DLD1 (cell line): ENCODE results near the gene ALKBH7.
"Not testable (repeated sequence)": the region's sequence is repeated elsewhere in the genome, so short reads cannot be mapped to it uniquely, and the experiment has no call there.

Experiments
- in situ Hi-C: cut with HindIII; loops from 2 replicates; pipeline ENCODE4 v1.10.0; 2017; ENCODE audit warnings: low sequenced_read_pairs

Gene ALKBH7, protein sequence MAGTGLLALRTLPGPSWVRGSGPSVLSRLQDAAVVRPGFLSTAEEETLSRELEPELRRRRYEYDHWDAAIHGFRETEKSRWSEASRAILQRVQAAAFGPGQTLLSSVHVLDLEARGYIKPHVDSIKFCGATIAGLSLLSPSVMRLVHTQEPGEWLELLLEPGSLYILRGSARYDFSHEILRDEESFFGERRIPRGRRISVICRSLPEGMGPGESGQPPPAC

DNA sequence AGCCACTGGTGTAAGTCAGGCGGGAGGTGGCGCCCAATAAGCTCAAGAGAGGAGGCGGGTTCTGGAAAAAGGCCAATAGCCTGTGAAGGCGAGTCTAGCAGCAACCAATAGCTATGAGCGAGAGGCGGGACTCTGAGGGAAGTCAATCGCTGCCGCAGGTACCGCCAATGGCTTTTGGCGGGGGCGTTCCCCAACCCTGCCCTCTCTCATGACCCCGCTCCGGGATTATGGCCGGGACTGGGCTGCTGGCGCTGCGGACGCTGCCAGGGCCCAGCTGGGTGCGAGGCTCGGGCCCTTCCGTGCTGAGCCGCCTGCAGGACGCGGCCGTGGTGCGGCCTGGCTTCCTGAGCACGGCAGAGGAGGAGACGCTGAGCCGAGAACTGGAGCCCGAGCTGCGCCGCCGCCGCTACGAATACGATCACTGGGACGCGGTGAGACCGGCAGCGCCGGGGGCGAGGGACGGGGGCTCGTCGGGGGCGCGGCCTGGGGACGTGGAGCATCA lies at the start of gene ALKBH7:
Gene ALKBH7, plus strand, starts transcription at position 201 of the 502 bp plus-strand sequence. Its CDS starts 27 bp downstream, at position 228.
- in situ Hi-C loops = no loop called here

DNA sequence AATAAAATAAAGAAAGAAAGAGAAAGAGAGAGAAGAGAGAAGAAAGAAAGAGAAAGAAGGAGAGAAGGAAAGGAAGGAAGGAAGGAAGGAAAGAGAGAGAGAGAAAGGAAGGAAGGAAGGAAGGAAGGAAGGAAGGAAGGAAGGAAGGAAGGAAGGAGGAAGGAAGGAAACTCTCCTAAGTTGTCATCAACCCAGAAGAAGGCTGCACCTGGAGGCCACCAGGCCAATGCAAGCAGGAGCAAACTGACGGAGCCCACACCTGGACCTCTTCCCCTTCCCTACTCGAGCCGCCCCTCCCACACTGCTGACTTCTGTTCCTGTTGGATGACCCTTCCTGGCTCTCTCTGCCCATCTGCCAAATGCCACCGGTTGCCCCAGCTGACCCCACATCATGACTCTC lies 47.8 kb upstream of the ALKBH7 start:
- in situ Hi-C loops = no loop called here

DNA sequence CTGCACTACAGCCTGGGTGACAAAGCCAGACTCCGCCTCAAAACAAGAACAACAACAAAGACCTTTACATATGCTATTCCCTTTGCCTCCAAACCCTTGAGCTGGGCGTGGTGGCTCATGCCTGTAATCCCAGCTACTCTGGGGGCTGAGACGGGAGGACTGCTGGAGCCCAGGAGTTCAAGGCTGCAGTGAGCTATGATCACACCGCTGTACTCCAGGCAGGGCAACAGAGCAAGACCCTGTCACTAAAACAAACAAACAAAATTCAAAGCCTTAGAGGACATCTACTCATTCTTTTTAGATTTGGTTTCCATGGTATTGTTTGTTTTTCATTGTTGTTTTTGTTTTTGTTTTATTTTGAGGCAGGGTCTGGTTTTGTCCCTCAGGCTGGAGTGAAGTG lies 47.0 kb upstream of the ALKBH7 start:
- in situ Hi-C loops = no loop called here

DNA sequence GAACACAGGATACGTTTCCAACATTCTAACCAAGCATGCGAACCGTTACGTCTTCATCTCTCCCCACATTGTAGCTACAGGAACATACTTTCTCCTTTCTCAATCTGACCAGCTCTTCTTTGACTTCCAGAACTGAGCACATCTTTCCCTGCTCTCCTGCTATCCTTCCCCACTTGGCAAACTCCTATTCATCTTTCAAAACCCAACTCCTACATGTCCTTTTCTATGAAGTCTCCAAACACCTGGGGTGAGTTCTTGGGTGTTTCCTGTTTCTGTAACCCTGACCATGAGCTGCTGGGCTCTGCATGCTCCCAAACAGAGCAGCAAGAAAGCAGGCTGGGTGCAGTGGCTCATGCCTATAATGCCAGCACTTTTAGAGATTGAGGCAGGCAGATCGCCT lies 45.8 kb upstream of the ALKBH7 start:
- in situ Hi-C loops = no loop called here

DNA sequence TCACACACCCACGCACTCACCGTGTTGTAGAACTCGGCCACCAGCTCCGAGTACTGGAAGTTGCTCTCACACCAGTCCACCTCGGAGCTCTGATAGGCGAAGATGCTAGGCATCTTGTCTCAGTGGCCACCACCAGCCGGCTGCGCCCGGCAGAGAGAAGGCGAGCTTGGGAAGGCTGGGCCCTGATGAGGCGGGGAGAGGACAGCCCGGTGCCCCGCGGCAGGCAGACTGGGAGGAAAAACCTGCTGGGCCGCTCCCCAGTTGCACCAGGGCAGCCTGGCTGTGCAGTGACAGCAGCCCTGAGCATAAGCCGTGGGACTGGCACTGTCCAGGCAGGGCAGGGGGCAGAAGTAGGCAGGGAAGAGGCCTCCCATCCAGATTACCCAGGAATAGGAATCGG lies 39.2 kb upstream of the ALKBH7 start, which contains the start of gene ACER1:
Gene ACER1, minus strand, starts transcription at position 174 of the 400 bp plus-strand sequence. Its CDS starts 61 bp downstream, at position 113.
- in situ Hi-C loops = no loop called here

DNA sequence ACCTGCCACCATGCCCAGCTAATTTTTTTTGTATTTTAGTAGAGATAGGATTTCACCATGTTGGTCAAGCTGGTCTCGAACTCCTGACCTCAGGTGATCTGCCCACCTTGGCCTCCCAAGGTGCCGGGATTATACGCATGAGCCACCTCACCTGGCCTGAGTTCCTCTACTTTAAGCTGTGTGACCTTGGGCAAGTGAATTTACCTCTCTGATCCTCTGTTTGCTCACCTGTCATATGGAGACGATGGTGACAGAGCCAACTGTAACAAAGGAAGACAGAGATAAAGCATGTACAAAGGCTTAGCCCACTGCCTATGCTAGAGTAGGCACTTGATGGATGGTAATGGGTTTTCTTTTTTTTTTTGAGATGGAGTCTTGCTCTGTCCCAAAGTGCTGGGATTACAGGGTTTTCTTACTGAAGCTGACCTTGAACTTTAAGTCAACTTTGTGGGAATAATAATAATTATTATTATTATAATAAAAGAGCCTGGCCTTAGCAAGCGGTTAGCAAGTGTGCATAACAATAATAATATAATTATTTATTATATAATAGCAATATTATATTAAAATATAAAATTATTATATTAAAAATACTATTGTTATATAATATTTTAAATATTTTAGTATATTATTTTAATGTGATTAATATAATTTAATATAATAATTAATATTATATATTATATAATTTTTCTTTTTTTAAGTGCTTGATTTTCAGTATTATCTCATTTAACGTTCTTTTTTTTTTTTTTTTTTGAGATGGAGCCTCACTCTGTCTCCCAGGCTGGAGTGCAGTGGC lies 37.9 kb upstream of the ALKBH7 start:
- in situ Hi-C loops = no loop called here

DNA sequence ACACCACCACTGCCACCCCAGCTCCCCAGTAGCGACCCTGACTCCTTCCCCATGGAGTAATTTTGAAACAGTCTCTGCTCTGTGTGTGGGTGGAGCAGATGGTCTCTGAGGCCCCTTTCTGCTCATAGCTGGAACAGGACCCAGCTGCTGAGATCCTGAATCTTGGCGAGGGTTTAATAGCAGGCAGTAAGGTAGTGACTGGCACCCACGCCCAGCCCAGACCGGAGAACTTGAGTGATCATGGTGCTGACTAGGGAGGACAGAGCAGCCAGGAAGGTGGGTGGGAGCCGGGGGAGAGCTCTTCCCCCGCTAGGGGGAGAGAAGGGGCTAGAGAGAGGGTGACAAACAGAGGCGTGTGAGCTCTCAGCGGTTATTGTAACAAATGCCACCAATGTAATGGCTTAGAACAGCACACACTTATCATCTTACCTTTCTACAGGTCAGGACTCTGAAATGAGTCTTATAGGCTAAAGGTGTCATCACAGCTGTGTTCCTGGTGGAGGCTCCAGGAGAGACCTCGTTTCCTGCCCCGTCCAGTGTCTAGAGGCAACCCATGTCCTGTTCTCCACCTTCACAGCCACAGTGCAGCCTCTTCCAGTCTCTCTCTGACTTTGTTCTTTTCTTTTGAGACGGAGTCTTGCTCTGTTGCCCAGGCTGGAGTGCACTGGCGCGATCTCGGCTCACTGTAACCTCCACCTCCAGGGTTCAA lies 31.9 kb upstream of the ALKBH7 start:
- in situ Hi-C loops = no loop called here

DNA sequence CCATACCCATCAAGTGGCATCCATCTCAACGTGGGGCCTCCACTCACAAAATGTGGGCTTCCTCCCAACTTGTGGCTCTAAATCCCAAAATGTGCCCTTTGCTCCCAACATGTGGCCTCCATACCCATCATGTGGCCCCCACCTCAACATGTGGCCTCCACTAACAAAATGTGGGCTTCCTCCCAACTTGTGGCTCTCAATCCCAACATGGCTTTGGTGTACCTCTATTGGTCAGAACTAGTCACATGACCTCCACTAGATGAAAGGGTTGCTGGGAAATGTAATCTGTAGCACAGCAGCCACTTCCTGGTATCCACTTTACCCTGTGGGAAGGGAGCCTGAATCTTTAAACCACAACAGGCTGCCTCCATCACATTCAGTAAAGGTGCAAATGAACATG lies 29.1 kb upstream of the ALKBH7 start:
- in situ Hi-C loops = no loop called here

DNA sequence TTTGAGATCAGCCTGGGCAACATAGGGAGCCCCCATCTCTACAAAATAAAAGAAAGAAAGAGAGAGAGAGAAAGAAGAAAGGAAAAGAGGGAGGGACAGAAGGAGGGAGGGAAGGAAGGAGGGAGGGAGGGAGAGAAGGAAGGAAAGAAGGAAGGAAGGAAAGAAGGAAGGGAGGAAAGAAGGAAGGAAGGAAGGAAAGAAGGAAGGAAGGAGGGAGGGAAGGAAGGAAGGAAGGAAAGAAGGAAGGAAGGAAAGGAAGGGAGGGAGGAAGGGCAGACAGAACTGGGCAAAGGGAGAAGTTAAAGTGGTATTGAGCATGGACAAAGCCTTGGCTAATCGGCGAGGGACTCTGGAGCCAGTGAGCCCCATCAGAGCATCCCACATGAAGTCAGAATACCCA lies 23.3 kb upstream of the ALKBH7 start:
- in situ Hi-C loops = not testable (repeated sequence)

DNA sequence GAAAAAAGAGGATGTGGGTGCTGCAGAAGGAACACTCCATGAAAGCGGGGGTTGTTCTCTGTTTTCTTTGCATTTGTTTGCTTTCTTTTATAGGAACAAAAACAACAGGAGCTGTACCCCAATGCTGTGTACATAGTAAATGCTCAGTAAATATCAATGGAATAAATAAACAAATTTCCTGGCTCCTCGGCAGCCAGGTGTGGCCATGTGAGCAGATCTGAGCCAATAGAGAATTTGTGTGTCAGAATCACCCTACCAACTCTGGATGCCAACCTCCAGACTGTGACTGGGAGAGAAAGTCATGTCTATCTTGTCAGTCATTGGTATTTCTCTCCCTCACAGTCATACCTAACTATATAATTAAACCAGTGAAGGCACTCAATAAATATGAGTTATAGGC lies 21.9 kb upstream of the ALKBH7 start:
- in situ Hi-C loops = no loop called here

DNA sequence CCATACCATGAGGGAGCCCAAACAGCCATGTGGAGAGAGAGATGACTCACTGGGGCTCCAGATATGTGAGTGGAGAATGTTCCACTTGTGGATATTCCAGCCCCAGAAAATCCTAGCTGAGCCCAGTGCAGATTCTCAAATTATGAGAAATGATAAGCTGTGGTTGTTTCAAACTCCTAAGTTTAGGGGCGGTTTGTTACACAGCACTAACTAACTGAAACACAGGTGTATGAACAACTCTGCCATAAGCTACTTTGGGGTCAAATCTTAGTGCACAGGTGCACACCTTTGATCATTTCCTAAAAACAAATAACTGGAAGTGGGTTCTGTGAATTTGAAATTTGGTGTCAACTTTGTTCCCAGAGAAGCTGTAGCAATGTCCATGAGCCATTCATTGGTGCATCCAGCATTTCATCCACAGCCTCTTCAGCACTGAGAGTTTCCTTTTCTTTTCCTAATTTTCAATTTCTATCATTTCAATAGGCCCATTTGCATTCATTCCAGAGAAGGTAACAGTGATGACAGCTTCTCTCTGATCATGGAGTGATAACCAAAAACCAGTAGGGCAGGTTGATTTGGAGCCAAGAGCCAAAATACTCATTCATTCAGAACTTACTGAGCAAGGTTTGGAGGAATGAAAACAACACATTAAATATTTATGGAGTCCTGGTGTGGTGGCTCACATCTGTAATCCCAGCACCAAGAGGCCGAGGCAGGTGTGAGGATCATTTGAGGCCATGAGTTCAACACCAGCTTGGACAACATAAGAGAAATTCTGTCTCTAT lies 20.0 kb upstream of the ALKBH7 start:
- in situ Hi-C loops = no loop called here

DNA sequence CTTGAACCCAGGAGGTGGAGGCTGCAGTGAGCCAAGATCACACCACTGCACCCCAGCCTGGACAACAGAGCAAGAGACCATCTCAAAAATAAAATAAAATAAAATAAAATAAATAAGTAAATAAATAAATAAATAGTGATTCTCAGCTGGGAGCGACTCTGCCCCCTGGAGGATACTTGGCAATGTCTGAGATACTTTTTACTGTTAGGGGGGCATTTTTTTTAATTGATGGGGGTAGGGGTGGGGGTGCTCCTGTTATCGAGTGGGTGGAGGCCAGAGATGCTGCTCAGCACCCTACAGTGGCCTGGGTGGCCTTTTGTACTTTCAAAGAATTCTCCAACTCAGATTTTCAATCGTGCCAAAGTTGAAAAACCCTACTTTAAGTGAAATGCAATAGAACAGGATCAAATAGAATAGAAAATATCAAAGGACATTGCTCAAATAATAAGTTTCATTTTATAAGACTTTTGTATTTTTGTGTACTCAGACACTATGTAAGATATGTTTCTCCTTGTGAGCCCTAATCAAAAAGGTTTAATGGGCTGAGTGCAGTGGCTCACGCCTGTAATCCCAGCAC lies 18.4 kb upstream of the ALKBH7 start:
- in situ Hi-C loops = no loop called here

DNA sequence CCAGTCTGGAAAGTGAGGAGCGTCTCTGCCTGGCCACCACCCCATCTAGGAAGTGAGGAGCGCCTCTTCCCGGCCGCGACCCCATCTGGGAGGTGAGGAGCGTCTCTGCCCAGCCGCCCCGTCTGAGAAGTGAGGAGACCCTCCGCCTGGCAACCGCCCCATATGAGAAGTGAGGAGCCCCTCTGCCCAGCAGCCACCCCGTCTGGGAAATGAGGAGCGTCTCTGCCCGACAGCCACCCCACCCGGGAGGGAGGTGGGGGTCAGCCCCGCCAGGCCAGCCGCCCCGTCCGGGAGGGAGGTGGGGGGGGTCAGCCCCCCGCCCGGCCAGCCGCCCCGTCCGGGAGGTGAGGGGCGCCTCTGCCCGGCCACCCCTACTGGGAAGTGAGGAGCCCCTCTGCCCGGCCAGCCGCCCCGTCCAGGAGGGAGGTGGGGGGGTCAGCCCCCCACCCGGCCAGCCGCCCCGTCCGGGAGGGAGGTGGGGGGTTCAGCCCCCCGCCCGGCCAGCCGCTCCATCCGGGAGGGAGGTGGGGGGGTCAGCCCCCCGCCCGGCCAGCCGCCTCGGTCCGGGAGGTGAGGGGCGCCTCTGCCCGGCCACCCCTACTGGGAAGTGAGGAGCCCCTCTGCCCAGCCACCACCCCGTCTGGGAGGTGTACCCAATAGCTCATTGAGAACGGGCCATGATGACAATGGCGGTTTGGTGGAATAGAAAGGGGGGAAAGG lies 17.1 kb upstream of the ALKBH7 start:
- in situ Hi-C loops = not testable (repeated sequence)

DNA sequence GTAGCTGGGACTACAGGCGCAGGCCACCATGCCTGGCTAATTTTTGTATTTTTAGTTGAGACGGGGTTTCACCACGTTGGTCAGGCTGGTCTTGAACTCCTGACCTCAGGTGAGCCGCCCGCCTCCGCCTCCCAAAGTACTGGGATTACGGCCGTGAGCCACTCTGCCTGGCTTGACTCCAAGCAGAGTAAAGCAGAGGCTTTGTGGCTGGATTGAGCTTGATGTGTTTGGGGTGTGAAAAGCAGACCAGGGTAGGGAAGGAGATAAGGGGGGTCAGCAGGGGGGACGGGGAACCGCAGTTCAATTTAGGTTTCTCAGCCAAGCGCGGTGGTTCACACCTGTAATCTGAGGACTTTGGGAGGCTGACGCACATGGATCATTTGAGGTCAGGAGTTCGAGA lies 15.4 kb upstream of the ALKBH7 start:
- in situ Hi-C loops = no loop called here

DNA sequence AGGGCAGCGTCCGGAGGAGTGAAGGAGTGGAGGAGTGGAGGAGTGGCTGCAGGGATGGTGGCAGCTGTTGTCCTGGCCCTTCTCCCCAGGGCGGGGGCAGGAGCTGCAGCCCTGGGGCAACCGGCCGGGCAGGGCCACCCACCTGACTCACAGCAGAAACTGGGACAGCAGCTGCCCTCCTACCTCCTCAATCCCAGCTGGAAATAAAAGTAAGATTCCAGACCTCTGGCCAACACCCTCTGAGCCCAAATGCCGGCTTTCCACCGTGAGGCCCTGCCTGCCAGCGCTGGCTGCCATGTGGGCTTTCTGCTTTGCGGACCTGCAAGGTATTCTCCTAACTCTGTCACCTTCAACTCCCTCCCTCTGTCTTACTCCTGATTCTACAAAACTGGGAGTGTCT lies 14.6 kb upstream of the ALKBH7 start:
- in situ Hi-C loops = no loop called here

DNA sequence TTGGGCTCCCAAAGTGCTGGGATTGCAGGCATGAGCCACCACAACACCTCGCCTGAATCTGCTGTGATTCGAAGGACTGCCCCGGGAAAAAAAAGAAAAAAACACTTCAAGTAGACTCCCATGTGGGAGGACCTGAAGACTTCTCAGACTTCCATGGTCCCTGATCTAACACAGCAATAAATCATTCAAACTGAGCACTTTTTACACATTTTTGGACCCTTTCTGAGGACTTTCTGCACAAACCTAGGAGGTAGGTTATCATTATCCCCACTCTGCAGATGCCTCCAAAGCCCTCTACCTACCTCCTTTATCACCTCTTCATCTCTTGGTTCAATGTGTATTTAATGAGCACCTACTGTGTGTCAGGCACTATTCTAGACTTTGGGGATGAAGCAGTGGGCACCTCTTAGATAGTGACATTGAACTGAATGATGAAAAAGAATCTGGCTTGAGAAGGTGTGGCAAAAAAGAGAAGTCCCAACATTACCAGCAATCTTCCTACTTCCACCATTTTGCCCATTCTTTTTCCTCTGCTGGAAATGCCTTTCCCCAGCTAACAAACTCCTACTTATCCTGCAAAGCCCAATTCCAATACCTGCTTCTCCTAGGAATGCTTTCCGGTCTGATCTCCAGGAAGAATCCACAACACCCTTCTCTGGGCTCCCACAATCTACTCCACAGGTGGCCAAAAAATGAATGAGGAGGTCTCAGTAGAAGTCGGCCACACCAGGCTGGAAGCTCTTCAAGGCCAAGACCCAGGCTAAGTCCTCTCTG lies 12.8 kb upstream of the ALKBH7 start:
- in situ Hi-C loops = no loop called here

DNA sequence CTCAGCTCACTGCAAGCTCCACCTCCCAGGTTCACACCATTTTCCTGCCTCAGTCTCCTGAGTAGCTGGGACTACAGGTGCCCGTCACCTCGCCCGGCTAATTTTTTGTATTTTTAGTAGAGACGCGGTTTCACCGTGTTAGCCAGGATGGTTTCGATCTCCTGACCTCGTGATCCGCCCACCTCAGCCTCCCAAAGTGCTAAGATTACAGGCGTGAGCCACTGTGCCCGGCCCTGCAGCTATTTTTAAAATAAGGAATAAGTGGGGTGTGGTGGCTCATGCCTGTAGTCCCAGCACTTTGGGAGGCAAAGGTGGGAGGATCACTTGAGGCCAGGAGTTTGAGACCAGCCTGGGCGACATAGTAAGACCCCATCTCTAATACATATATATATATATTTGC lies 12.1 kb upstream of the ALKBH7 start:
- in situ Hi-C loops = not testable (repeated sequence)

DNA sequence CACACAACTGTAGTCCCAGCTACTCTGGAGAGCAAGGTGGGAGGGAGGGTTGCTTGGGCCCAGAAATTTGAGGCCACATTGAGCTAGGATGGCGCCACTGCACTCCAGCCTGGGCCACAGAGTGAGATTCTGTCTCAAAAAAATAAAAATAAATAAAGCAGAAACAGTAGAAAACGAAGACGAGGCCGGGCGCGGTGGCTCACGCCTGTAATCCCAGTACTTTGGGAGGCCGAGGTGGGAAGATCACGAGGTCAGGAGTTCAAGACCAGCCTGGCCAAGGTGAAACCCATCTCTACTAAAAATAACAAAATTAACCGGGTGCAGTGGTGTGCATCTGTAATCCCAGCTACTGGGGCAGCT lies 11.8 kb upstream of the ALKBH7 start:
- in situ Hi-C loops = not testable (repeated sequence)

DNA sequence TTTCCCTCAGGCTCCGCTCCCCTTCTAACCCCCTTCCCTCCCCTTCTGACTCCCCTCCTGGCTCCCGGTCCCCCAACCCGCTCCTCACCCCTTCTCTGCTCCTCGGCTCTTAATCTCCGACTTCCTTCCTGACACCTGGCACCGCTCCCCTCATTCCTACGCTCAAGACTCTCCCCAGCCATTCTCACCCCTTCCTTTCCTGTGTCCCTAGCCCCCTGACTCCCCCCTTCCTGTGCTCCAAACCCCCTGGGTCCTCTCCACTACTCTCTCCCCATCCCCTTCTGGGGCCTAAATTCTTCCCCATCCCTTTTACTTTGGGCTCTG lies 10.6 kb upstream of the ALKBH7 start:
- in situ Hi-C loops = no loop called here
